ENCODE measurements around the gene DENND6A.

DNA sequence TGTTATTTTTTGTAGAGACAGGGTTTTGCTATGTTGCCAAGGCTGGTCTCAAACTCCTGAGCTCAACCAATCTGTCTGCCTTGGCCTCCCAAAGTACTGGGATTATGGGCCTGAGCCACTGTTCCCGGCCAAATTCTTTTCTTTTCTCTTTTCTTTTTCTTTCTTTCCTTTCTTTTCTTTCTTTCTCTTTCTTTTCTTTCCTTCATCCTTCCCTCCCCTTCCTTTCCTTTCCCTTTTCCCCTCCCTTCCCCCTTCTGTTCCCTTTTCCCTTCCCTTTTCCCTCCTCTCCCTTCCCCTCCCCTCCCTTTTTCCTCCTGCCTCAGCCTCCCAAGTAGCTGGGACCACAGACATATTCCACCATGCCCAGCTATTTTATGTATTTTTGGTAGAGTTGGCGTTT lies 92.7 kb downstream of the DENND6A start:
- TF ChIP-seq ZBTB7A (IDR thresholded peaks at IDR 0.05; ENCODE audit: low read depth): no peak
- TF ChIP-seq NFIC (IDR thresholded peaks at IDR 0.05): no peak
- TF ChIP-seq, protein P1, sequence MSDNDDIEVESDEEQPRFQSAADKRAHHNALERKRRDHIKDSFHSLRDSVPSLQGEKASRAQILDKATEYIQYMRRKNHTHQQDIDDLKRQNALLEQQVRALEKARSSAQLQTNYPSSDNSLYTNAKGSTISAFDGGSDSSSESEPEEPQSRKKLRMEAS (IDR thresholded peaks at IDR 0.05): no peak
- TF ChIP-seq, protein P2, sequence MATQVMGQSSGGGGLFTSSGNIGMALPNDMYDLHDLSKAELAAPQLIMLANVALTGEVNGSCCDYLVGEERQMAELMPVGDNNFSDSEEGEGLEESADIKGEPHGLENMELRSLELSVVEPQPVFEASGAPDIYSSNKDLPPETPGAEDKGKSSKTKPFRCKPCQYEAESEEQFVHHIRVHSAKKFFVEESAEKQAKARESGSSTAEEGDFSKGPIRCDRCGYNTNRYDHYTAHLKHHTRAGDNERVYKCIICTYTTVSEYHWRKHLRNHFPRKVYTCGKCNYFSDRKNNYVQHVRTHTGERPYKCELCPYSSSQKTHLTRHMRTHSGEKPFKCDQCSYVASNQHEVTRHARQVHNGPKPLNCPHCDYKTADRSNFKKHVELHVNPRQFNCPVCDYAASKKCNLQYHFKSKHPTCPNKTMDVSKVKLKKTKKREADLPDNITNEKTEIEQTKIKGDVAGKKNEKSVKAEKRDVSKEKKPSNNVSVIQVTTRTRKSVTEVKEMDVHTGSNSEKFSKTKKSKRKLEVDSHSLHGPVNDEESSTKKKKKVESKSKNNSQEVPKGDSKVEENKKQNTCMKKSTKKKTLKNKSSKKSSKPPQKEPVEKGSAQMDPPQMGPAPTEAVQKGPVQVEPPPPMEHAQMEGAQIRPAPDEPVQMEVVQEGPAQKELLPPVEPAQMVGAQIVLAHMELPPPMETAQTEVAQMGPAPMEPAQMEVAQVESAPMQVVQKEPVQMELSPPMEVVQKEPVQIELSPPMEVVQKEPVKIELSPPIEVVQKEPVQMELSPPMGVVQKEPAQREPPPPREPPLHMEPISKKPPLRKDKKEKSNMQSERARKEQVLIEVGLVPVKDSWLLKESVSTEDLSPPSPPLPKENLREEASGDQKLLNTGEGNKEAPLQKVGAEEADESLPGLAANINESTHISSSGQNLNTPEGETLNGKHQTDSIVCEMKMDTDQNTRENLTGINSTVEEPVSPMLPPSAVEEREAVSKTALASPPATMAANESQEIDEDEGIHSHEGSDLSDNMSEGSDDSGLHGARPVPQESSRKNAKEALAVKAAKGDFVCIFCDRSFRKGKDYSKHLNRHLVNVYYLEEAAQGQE (IDR thresholded peaks at IDR 0.05; ENCODE audit: low read depth): no peak
- TF ChIP-seq YY1 (IDR thresholded peaks at IDR 0.05; ENCODE audit: low read depth): no peak

All from Ishikawa (cell line).